GM18868 (cell line): ENCODE results near the gene NUMBL.
A peak's percentile ranks its signal among the peaks of the same experiment; 100 is the strongest.

ENCODE experiments used
- ATAC-seq: cut with Tn5 transposase; IDR thresholded peaks from one replicate; pipeline ENCODE4 v1.9.1; 2021; ENCODE audit warnings: mild to moderate bottlenecking, moderate library complexity; ENCODE audit not compliant: unreplicated experiment

NUMBL gene

DNA sequence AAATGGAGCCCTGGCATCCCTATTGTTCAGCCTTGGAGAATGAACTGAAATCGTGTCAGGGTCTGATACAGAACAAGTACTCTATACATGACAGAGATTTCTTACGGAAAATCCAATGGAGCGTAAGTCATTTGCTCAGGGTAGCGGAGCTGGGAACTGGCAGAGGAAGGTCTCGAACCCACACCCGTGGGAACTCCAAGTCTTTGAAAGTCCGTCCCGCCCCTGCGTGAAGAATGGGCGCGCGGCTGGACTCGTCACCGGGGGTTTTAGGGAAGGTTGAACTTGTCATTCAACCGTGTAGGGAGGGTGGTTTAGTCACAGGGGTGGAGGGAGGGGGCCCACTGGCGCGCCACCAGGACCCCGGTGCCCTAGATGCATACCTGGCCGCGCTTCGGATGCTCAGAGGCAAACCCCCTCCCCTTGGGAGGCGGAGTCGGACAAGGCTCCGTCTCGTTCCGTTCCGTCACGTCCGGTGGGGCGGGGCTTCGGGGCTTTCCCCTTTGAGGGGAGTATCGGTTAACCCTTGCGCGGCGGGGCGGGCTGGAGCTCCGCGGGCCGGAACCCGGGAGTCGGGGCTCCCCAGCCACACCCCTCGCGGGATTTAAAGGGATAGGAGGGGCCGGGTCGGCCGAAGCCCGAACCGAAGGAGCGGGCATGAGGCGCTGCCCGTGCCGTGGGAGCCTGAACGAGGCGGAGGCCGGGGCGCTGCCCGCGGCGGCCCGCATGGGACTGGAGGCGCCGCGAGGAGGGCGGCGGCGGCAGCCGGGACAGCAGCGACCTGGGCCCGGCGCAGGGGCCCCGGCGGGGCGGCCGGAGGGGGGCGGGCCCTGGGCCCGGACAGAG, 26.3 kb upstream of the NUMBL start, which contains the start of the genes COQ8B and ITPKC:
COQ8B (minus strand) TSS at position 405 of the 843 bp plus-strand sequence. CDS start 2,254 bp downstream, outside the sequence.
ITPKC (plus strand) TSS at position 631 of the 843 bp plus-strand sequence; CDS start at position 655, 24 bp downstream.
- ATAC-seq: peak; percentile 61

DNA sequence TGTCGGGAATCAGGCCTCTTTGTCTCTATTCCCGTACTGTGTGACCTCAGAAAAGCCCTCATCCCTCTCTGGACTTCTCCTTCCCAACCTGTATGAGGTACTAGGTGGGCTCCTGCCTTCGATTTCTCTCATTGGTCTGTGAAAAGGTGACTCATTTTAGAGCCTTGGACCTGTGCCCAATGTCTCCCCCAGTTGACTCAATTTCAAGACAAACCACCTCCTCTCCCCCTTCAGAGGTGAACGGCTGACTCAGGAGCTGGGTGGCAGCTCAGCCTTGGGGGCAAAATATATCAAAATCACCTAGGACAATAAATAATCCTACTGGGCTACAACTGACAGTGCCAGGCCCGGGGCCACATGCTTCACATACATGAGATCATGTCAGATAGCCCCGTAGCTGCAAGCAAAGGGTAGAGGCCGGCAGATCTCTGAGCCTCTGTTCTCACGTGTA, 25.6 kb upstream of the NUMBL start:
- ATAC-seq: no peak

DNA sequence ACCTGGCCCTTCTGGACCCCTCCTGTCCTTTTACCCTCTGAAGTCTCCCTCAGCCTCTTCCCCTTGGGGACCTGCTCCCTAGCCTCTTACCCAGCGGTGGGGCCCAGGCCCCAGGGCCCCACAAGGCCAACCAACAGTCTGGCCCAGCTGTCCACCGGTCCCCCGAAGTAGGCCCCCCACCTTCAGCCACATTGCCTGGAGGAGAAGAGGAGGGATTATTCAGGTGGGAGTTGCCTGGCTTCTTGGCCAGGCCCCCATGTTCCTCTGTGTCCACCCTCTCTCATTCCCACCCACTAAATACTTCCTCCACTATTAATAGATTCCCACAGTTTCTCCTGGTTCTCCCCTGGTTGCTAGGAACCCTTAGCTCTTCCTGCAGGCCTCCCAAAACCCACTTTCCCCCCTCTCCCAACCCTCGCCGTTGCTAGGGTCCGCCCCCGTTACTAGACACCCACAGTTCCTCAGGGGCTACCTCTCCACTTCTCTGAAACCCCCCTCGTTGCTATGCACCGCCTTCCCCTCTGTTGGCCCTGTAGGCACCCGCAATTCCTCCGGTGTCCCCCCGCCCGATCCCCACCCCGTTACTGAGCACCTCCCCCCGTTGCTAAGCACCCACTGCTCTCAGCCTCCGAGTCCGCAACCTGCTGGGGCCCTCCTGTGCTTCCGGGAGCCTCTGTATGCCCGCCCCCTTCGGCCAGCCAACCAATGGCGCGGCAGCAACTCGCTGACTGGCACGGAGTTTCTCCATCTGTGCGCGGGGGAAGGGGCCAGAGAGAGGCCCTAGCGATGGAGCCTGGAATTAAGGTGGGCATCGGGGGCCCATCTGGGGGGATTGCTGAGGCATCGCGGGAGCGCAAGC, 24.2 kb upstream of the NUMBL start:
- ATAC-seq: peak; percentile 62

DNA sequence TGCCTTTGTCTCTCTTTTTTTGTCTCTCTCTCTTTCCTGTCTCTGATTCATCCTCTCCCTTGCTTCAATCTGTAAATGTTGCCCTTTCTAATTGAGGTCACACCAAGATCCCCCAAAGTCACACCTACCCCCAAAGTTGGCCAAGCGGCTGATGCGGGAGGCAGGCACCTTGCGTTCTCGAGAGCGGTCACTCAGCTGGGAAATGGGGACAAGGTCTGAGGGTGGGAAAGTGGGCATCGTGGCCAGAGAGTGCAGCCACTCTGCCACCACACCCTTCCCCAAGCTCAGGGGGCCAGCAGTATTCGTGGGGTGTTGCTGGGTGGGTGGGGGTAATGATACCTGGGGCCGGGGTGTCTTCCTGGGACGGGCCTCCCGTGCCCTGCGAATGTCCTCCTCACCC, 23.5 kb upstream of the NUMBL start:
- no peak for ATAC-seq

DNA sequence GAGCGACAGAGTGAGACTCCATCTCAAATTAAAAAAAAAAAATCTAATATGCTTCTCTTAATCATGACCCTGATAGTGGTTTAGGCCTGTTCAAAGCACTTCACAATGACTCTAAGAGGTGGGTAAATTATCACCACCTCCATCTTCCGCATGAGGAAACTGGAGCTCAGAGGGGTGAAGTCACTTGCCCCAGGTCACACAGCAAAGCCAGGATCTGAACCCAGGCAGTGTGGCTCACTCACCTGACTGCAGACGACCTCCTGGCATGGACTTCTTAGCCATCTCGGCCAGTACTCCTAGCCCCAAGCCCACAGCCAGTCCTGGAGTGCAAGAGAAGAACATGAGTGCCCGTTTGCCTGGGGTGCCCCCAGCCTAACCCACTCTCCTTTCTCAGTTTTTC, 19.4 kb upstream of the NUMBL start:
- ATAC-seq: no peak

DNA sequence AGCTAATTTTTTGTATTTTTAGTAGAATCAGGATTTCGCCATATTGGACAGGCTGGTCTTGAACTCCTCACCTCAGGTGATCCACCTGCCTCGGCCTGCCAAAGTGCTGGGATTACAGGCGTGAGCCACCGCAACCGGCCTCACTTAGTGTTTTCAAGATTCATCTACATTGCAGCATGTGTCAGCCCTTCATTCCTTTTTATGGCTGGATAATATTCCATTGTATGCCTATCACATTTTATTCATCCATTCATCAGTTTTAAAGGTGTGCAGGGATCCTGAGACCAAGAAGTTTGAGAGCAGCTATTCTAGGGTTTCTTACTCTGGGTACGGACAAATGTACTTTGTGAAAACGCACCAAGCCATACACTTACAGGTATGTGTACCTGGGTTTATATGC, 17.2 kb upstream of the NUMBL start:
- ATAC-seq: no peak

DNA sequence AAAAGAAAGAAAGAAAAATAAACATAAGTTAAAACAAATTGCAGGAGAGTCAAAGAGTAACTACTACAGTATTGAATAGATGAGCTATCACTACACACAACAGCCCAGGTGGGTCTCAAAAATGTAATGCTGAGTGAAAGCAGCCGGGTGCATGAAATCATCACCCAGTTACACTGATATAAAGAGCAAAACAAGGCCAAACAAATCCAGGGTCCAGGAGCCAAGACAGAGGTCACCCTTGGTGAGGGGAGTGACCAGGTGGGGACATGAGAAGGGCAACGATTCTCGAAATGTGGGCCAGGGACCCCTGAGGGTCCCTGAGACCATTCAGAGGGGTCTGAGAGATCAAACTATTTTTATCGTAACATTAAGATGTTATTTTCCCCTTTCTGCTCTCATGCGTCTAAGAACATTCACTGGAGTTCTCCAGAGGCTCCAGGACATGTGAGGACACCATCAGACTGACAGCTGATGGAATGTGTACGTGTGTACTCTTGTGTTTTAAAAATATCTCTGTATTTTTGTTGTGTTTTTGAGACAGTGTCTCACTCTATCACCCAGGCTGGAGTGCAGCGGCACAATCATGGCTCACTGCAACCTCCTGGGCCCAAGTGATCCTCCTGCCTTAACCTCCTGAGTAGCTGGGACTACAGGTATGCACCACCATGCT, 15.6 kb upstream of the NUMBL start:
- no peak for ATAC-seq

DNA sequence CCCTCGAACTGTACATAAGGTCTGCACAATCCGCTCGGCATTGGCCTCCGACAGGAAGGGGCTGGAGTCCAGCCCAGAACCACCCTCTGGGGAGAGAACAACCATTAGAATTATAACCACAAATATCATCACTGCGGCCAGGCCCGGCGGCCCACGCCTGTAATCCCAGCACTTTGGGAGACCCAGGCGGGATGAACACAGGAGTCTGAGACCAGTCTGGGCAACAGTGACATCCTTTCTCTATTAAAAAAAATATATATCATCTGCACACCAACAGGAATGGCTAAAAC, 14.9 kb upstream of the NUMBL start:
- ATAC-seq: no peak

DNA sequence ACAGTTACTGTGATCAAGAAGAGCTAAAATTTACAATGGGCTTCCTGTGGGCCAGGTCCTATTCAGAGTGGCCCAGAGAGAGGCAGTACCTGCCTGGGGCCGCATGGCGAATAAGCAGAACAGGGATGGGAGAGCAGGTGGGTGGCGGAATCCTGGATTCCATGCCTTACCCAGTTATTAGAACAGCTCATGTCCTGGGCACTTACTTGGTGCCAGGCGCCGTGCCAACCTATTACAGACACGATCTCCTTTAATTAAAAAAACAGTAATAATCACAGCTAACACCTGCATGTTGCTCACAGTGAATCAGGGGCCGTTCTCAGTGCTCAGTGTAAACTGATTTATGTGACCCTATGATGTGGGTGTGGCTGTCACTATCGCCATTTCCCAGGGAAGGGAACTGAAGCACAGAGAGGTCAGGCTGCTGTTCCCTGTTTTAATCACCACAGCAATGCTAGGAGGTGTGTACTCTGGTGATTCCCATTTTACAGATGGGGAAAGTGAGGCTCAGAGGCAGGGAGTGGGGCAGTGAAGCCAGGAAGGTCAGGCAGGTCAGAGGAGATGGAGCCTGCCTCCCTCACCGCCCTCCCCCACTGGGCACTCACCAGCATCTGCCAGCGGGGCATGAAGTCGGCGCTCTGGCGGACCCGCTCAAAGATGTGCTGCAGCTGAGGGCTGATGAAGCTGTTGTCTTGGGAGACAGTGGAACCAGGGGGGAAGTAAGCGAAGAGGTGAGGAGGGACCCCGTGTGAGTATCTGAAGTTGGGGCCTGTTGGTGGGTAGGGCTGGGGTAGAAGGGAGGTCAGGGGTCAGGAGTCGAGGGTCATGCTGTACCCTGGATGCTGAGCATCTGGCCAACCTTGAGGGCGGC, 14.3 kb upstream of the NUMBL start:
- no peak for ATAC-seq

DNA sequence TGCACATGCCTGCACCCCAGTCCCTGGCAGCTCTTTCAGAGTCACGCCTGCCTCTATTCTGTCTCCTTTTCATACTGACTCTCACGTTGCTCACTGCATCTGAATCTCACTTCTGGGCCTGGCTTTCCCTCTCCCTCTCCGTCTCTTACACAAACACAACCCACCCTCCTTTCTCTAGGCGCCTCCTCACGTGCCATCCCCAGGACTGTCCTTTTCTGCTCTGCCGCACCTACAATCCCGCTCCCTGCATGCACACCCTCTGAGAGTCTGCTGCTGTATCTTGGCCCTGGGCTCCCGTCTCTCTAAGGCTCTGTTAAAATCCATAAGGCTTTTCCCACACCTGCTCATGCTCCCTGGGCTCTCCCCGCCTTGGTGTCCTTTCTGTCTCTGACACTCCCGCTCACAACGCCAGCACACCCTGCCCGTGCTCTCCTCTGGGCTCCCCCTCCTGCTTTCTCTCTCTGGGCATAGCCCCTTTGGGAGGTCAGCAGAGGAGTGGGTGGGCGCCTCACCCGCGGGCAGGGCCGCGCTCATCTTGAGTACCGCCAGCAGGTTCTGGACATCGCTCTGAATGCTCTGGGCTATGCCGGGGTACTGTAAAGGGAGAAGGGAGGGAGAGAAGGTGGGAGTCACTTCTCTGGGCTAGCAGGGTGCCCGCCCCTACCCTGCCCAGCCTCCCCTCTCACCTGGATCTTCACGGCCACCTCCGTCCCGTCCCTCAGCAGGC, 12.7 kb upstream of the NUMBL start:
- ATAC-seq: no peak

DNA sequence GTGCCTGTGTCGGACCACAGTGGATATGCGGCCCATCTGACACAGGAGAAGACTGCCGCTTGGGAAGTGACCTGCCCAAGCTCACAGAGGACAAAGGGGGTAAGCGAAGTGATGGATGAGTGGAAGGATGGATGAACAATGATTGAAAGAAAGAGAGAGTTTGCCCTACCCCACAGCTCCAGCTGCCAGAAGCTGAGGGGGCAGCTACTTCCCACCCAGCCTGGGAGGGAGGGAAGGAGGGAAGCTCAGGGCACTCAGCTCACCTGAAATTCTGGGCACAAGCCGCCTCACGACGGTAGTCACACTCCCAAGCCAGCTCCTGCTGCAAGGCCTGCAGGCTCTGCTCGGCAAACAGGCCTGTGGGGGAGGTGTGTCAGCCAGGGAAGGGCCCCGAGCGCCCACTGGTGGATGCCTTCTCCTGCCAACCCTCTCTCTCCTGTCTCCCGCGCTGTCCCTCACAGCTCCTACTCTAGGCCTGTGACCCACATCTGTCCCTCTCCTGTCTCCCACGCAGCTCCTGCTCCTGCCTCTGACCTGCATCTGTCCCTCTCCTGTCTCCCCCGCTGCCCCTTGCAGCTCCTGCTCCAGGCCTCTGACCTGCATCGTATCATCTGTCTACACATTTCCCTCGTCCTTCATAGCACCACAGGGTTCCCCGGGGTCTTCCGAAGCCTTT, 12.0 kb upstream of the NUMBL start:
- no peak for ATAC-seq

DNA sequence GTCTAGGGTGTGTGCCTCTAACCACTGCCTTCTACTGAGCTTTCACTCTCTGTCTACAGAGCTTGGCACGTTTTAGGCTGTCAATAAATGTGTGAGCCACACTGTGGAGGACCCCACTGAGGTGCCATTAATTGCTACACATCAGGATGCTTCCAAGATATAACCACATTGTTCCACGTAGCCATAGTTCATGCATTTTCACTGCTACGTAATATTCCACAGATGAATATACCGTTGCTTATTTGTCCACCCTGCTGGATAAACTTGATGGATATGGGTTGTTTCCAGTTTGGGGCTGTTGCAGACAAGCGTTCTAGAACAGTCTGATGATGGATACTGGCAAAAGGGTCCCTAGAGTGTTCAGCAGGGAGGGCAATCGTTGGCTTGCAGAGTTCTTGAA, 11.3 kb upstream of the NUMBL start:
- ATAC-seq: no peak

DNA sequence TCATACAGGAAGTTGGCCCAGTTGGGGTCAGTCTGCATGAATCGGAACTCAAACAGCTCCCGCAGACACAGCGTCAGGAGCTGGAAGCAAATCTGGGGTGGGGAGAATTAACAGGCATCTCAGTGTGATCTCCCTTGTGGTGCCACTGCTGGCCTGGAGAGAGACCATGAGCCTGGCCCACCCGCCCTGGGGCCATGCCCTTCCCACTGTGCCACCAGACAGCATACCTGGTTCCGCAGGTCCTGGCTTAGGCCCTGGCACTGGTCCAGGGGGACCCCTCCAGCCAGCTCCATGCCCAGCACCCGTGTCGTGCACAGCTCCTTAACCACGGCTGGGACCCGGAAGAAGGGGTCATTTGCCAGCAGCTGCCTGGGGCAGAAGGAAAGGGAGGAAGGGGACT, 9.6 kb upstream of the NUMBL start:
- no peak for ATAC-seq

DNA sequence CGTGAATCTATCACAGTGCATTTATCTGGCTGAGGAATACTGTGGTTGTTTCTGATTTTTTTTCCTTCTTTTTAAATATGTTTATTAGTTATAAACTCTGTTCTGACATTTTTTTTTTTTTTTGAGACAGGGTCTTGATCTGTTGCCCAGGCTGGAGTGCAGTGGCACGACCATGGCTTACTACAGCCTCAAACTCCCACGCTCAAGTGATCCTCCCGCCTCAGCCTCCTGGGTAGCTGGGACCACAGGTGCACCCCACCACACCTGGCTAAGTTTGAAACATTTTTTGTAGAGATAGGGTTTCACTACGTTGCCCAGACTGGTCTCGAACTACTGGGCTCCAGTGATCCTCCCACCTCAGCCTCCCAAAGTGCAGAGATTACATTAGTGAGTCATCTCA, 6.6 kb upstream of the NUMBL start:
- no peak for ATAC-seq

DNA sequence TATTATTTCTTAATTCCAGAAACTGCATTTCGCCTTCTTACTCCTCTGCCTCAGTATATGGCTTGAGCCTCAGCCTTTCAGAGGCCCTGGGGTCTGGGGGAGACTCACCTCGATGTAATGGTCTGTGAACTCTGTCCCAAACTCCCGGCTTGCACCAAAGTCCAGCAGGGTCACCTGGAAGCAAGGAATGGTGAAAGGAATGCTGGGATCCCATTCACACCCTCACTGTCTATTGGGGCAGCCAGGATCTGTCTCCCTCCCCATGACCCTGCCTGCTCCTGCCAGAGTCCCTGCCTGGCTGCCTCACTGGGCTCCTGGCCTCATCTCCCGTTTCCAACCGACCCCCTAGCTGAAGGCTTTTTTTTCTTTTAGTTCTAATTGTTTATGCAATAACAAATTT, 5.4 kb upstream of the NUMBL start:
- no peak for ATAC-seq

DNA sequence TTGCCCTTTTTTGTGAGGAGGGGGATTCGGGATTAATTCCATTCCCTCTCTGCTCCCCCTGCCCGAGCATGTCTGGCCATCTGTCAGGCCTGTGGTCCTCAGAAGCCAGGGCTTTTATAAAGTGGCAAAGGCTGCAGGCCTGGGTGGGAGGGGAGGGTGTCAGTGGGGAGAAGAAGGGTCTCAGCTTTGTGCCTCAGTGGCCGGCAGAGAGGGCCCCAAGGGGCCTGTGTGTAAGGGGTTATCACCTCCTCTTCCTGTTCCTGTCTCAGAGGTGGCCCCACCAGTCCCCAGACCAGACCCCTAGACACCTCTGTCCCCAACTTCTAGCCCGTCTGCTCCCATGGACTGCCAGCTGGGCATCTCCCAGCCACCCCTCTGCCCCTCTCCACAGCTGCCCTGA, 3.4 kb upstream of the NUMBL start:
- ATAC-seq: no peak

DNA sequence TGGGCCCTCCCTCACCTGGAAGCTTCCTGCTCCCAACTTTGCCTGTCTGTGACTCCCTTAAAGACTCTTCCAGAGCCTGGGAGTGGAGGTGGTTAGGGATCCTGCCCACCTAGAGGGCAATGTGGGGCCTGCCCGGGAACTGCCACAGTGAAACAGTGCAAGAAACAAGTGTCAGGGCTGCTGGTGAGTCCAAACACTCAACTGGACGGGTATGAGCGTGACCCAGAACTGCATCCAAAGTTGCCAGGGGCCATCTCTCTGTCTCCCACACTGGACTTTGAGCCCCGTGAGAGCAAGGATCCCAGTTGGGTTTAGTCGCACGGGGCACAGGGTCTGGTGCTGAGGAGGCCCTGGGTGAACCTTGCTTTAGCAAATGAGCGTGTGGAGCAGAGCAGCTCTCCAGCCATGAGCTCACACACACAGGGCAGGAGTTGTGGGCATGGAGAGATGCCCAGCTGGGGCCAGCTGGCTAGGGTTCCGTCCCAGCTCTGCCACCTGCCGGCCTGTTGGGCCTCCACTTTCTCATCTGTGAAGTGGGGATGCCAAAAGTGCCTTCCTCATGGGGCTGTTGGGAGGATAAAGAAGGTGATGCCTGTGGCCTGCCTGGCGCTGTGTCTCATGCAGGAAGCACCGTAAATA, 2.8 kb upstream of the NUMBL start:
- ATAC-seq: no peak

DNA sequence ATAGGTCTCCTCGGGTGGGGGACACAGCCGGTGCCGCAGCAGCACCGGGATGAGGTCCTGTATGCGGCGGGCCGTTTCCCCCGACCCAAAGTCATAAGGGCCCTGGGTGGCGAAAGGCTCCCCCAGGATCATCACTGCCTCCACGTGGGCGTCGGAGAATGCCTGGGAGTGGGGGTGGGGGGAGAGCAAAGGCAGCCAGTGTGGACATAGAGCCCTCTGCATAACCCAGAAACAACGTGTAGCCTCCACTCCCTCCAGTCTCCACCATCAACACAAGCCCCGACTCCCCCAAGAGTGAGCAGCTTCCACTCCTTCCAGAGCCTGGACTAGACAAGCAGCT, 1.7 kb upstream of the NUMBL start:
- ATAC-seq: no peak
